HepG2 (cell line): ENCODE data around the gene DIMT1. TPM values are rescaled to one million over a fixed set of nuclear protein-coding genes. Genes with fewer than 3 reads are reported as not detected.

Experiments used
- AGO1 ChIP-seq: fragments of 200-400 bp; formaldehyde crosslinking; IDR thresholded peaks from 2 replicates; pipeline ENCODE4 v1.6.1; 2017; ENCODE audit warnings: mild to moderate bottlenecking, low read depth, low read length, moderate library complexity; ENCODE audit not compliant: poor library complexity, severe bottlenecking
- GATAD2A ChIP-seq: IDR thresholded peaks from 2 replicates; pipeline ENCODE4 v1.6.1; 2016
- HMG20B ChIP-seq: conservative IDR thresholded peaks from 2 replicates; pipeline ENCODE4 v1.6.1; 2016; ENCODE audit warnings: missing genetic modification reagents, missing compliant biosample characterization
- ISL2 ChIP-seq: sonication (generic); formaldehyde crosslinking; IDR thresholded peaks from 2 replicates; pipeline ENCODE4 v1.5.0; 2020; ENCODE audit warnings: missing genetic modification reagents
- KDM3A ChIP-seq: IDR thresholded peaks from 2 replicates; pipeline ENCODE4 v1.6.1; 2018; ENCODE audit warnings: low read depth, missing compliant biosample characterization
- MIER3 ChIP-seq: IDR thresholded peaks from 2 replicates; pipeline ENCODE4 v1.6.1; 2016; ENCODE audit warnings: missing compliant biosample characterization, borderline replicate concordance
- NFYC ChIP-seq: IDR thresholded peaks from 2 replicates; pipeline ENCODE4 v1.6.1; 2016; ENCODE audit warnings: missing genetic modification reagents, missing compliant biosample characterization
- NPAS2 ChIP-seq: sonication (generic); formaldehyde crosslinking; IDR thresholded peaks from 2 replicates; pipeline ENCODE4 v1.8.0; 2022; ENCODE audit warnings: mild to moderate bottlenecking, missing genetic modification reagents, borderline replicate concordance
- SOX6 ChIP-seq, 2 experiments: fragments of 450-650 bp in 1 of 2; sonication (generic) in 1 of 2; formaldehyde crosslinking in 1 of 2; IDR thresholded peaks; 2 replicates each; pipeline versions ENCODE4 v1.4.0 to v1.6.1; 2017 to 2020; ENCODE audit warnings: antibody characterized with exemption in 1 of 2, mild to moderate bottlenecking in 1 of 2, missing genetic modification reagents in 1 of 2
- SP4 ChIP-seq: sonication (generic); formaldehyde crosslinking; IDR thresholded peaks from 2 replicates; pipeline ENCODE4 v1.8.1; 2023; ENCODE audit warnings: mild to moderate bottlenecking, missing genetic modification reagents
- TEAD2 ChIP-seq: sonication (generic); formaldehyde crosslinking; IDR thresholded peaks from 2 replicates; pipeline ENCODE4 v1.9.0; 2021; ENCODE audit warnings: missing genetic modification reagents
- YEATS4 ChIP-seq: sonication (generic); formaldehyde crosslinking; IDR thresholded peaks from 2 replicates; pipeline ENCODE4 v1.4.0; 2020; ENCODE audit warnings: missing genetic modification reagents, borderline replicate concordance
- ZFX ChIP-seq: sonication (generic); formaldehyde crosslinking; IDR thresholded peaks from 2 replicates; pipeline ENCODE4 v1.4.0; 2020; ENCODE audit warnings: mild to moderate bottlenecking, low read depth, missing genetic modification reagents, moderate library complexity
- ZNF20 ChIP-seq: sonication (generic); formaldehyde crosslinking; IDR thresholded peaks from 2 replicates; pipeline ENCODE4 v1.4.0; 2020; ENCODE audit warnings: mild to moderate bottlenecking, moderate library complexity, missing genetic modification reagents
- ZNF326 ChIP-seq: sonication (generic); formaldehyde crosslinking; IDR thresholded peaks from 2 replicates; pipeline ENCODE4 v1.4.0; 2020; ENCODE audit warnings: missing genetic modification reagents, borderline replicate concordance
- ZNF674 ChIP-seq: sonication (generic); formaldehyde crosslinking; IDR thresholded peaks from 2 replicates; pipeline ENCODE4 v1.5.0; 2020; ENCODE audit warnings: low read depth, mild to moderate bottlenecking, missing genetic modification reagents
- polyA plus RNA-seq, 8 experiments: library from polyadenylated mRNA; depleted of rRNA in 3 of 8; stranded (reverse) in 7 of 8; unstranded in 1 of 8; fragments of >200 nt; fragmentation: Illumina TruSeq in 4 of 8; extraction: Trizol in 4 of 8; gene quantifications; 2 replicates each; pipeline versions ENCODE4 v1.2.1 to v1.2.3, GENCODE V29; 2011 to 2016; ENCODE audit warnings: low read depth in 4 of 8, missing spikeins in 1 of 8, mixed read lengths in 1 of 8; ENCODE audit not compliant: insufficient read depth in 1 of 8
- total RNA-seq, 5 experiments: library from RNA; depleted of rRNA; stranded (reverse); fragments of >200 nt; fragmentation: Illumina TruSeq; extraction: Trizol; gene quantifications; 2 replicates each; pipeline ENCODE4 v1.2.3, GENCODE V29; 2016; ENCODE audit warnings: low read depth in 1 of 5
- TF ChIP-seq, protein P1 (sequence below), 2 experiments: IDR thresholded peaks; 2 replicates each; pipeline ENCODE4 v1.6.1; 2011 to 2012; ENCODE audit warnings: low read length in 2 of 2, borderline replicate concordance in 1 of 2, low read depth in 1 of 2, mild to moderate bottlenecking in 1 of 2, moderate library complexity in 1 of 2
- TF ChIP-seq, protein P2 (sequence below), 2 experiments: sonication (generic) in 1 of 2; formaldehyde crosslinking in 1 of 2; IDR thresholded peaks; 2 replicates each; pipeline versions ENCODE4 v1.5.1 to v1.6.1; 2011 to 2020; ENCODE audit warnings: borderline replicate concordance in 1 of 2, low read depth in 1 of 2, low read length in 1 of 2, mild to moderate bottlenecking in 1 of 2, missing genetic modification reagents in 1 of 2, moderate library complexity in 1 of 2
- TF ChIP-seq, protein P3 (sequence below): sonication (generic); formaldehyde crosslinking; IDR thresholded peaks from 2 replicates; pipeline ENCODE4 v1.5.0; 2020; ENCODE audit warnings: mild to moderate bottlenecking, missing genetic modification reagents

The DIMT1 gene
- total and polyA plus RNA-seq, 2 of the 13 experiments (the other 11 are each of a cell fraction or from before 2014, with no cell fraction given), result 16.1 to 35.2 TPM

DNA sequence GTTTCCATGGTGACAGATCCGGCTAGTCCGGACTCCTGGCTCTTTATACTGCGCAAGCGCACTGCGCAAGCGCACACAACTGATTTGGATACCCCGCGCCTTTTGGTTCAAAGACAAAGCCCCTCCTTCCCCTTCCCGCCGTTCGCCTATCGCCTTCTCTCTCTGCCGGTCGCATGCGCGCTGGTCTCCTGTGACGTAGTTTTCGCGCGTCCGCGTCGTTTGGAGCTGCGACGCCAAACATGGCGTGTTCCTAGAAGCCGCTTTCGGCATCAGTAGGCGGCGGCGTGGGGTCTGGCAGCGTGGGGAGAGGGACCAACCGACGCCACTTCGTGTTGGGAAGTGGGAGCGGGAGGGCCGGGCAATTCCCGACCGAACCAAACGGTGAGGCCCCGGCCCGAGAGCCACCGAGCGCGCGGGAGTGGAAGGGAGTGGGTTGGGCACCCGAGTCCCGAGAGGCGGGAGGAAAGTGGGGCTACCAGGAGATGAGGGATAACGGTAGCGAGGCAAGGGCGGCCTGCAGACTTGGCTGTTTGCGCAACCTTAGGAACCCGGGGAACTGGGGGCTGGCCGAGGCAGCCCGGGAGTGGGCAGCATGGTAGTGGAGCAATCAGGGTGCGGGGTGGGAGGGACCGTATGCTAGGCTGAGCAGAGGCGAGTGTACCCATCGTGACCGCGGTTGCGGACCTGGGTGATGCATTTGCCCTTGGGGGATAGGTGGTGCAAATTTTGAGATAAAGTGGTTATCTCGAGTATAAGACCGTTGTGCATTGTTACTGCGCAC, 9.0 kb upstream of the DIMT1 start, which contains the start of gene IPO11 (continued):
- TF ChIP-seq, protein P1, sequence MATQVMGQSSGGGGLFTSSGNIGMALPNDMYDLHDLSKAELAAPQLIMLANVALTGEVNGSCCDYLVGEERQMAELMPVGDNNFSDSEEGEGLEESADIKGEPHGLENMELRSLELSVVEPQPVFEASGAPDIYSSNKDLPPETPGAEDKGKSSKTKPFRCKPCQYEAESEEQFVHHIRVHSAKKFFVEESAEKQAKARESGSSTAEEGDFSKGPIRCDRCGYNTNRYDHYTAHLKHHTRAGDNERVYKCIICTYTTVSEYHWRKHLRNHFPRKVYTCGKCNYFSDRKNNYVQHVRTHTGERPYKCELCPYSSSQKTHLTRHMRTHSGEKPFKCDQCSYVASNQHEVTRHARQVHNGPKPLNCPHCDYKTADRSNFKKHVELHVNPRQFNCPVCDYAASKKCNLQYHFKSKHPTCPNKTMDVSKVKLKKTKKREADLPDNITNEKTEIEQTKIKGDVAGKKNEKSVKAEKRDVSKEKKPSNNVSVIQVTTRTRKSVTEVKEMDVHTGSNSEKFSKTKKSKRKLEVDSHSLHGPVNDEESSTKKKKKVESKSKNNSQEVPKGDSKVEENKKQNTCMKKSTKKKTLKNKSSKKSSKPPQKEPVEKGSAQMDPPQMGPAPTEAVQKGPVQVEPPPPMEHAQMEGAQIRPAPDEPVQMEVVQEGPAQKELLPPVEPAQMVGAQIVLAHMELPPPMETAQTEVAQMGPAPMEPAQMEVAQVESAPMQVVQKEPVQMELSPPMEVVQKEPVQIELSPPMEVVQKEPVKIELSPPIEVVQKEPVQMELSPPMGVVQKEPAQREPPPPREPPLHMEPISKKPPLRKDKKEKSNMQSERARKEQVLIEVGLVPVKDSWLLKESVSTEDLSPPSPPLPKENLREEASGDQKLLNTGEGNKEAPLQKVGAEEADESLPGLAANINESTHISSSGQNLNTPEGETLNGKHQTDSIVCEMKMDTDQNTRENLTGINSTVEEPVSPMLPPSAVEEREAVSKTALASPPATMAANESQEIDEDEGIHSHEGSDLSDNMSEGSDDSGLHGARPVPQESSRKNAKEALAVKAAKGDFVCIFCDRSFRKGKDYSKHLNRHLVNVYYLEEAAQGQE (IDR thresholded peaks at IDR 0.05; ENCODE audit: borderline replicate concordance in 1 of 2, low read depth in 1 of 2, low read length in 2 of 2), result no peak
- TF ChIP-seq ZNF20 (CRISPR knock-in tag) (no peak), ZNF674 (0 out of 2 replicates have a peak, but pooled peaks have one; percentile 30), HMG20B (no peak), NFYC (CRISPR knock-in tag) (peak; percentile 88), SP4 (CRISPR knock-in tag) (peak; percentile 76; the same call in 1 of the 2 replicates), TEAD2 (CRISPR knock-in tag) (no peak), ZFX (CRISPR knock-in tag) (peak; percentile 55; the same call in 1 of the 2 replicates), ISL2 (peak; percentile 52; the same call in 1 of the 2 replicates), KDM3A (CRISPR knock-in tag) (peak; percentile 32; the same call in 1 of the 2 replicates), ZNF326 (no peak), GATAD2A (peak; percentile 26; the same call in 1 of the 2 replicates), SOX6 (IDR thresholded peaks at IDR 0.05) (no peak), SOX6 (CRISPR knock-in tag; IDR thresholded peaks at IDR 0.05) (peak; percentile 54), YEATS4 (CRISPR knock-in tag) (peak; percentile 86), MIER3 (CRISPR knock-in tag) (peak; percentile 53; the same call in 1 of the 2 replicates), NPAS2 (CRISPR knock-in tag) (no peak), AGO1 (peak; percentile 44)
- TF ChIP-seq, protein P2, sequence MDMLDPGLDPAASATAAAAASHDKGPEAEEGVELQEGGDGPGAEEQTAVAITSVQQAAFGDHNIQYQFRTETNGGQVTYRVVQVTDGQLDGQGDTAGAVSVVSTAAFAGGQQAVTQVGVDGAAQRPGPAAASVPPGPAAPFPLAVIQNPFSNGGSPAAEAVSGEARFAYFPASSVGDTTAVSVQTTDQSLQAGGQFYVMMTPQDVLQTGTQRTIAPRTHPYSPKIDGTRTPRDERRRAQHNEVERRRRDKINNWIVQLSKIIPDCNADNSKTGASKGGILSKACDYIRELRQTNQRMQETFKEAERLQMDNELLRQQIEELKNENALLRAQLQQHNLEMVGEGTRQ (IDR thresholded peaks at IDR 0.05; ENCODE audit: low read depth, low read length), result no peak
- TF ChIP-seq, protein P2 (CRISPR knock-in tag; IDR thresholded peaks at IDR 0.05; ENCODE audit: borderline replicate concordance), result peak; percentile 15; the same call in 1 of the 2 replicates
- TF ChIP-seq, protein P3, sequence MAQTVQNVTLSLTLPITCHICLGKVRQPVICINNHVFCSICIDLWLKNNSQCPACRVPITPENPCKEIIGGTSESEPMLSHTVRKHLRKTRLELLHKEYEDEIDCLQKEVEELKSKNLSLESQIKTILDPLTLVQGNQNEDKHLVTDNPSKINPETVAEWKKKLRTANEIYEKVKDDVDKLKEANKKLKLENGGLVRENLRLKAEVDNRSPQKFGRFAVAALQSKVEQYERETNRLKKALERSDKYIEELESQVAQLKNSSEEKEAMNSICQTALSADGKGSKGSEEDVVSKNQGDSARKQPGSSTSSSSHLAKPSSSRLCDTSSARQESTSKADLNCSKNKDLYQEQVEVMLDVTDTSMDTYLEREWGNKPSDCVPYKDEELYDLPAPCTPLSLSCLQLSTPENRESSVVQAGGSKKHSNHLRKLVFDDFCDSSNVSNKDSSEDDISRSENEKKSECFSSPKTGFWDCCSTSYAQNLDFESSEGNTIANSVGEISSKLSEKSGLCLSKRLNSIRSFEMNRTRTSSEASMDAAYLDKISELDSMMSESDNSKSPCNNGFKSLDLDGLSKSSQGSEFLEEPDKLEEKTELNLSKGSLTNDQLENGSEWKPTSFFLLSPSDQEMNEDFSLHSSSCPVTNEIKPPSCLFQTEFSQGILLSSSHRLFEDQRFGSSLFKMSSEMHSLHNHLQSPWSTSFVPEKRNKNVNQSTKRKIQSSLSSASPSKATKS (CRISPR knock-in tag), result no peak
